OCI-LY1 (cell line): ENCODE data around the gene ITK.

Experiments used
- CTCF ChIP-seq: fragments of 200-600 bp; sonication (generic), shearing (Covaris generic); IDR thresholded peaks from 2 replicates; pipeline ENCODE4 v1.5.1; 2017; ENCODE audit warnings: mild to moderate bottlenecking, antibody characterized with exemption, low read length, moderate library complexity, mixed read lengths
- EZH2 ChIP-seq: fragments of 200-600 bp; sonication (generic), shearing (Covaris generic); IDR thresholded peaks from 2 replicates; pipeline ENCODE4 v1.8.0; 2017; ENCODE audit warnings: borderline replicate concordance, mixed run types, mild to moderate bottlenecking, antibody characterized with exemption, low read length, moderate library complexity, mixed read lengths

- TF ChIP-seq CTCF: no peak
- TF ChIP-seq EZH2: no peak
Observed at GRCh38 chr5:157213527-157214243, 33.0 kb downstream of the ITK start.
